SW480 (cell line): ENCODE results near the gene RBP4.

Experiments
- DNase-seq: peaks from one replicate; pipeline ENCODE4 v3.0.0-alpha.2; 2016; ENCODE audit warnings: low spot score

The RBP4 gene

GRCh38 chr10:93595378-93596161 is 5.5 kb downstream of the RBP4 start:
- DNase-seq, result no peak

- no peak for DNase-seq
Observed at GRCh38 chr10:93594518-93594917, 6.5 kb downstream of the RBP4 start.

DNA sequence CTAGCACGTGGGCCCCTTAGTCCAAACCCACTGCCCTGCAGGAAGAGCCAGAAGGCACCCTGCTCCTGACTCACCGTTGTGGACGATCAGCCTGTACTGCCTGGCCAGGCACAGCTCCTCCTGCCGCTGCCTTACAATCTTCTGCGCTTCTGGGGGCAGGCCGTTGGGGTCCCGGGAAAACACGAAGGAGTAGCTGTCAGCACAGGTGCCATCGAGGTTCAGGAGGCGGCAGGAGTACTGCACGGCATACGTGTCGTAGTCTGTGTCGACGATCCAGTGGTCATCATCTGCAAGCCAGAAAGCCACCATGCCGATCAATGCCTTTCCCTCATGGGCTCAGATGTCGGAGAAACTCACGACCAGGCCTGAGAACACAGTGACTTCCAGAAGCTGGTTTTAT is 7.3 kb downstream of the RBP4 start:
- no peak for DNase-seq

GRCh38 chr10:93593254-93593653 is 7.8 kb downstream of the RBP4 start:
- DNase-seq, result no peak

DNA sequence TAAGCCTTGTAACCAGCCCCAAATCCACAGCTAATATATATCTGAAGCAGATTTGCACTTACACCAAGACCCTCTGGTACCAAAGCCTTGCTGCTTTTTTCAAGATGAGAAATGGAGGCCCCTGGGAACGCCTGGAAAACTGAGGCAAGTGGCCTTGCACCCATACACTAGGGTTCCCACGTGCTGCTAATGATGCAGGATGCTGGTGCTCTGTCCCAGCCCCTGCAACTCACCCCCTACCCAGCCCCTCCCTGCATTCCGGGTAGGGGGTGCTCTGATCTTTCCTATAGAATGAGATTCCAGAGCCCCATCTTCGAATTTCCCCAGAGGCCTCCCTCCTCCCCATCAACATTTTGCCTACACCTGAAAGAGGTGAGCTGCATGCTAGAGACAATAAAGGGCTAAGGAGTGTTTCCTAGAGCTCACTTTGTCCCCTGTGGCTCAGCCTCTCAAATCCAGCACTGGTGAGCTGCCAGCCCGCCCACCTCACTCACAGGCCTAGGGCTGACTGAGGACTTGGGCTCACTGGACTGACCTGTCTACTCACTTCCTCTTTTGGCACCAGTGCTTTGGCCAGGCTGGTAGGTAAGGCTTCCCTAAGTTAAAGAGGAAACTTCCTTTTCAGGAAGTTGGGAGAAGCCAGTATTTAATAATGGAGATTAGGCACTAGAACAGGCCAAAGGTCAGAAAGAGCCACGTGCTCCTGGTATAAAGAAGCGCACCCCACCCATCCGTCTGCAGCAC is 9.8 kb downstream of the RBP4 start:
- no peak for DNase-seq

DNA sequence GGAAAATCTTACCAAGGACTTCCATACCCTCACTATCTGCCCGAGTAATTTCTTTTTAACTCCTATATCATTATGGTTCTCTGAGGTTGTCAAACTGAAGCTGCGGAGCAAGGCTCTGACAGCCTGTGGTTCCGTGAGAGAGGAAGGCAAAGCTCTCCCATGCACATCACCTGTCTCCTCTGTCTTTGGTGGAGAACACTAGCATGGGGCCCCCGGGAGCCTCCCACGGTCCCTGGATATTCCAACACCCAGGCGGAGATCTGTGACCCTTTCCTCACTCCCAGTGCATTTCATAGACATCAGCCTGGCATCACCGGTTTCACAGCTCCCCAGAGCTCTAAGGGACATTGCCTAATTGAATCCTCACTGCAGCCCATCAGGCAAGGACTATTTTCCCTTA is 10.4 kb downstream of the RBP4 start:
- DNase-seq, result no peak

DNA sequence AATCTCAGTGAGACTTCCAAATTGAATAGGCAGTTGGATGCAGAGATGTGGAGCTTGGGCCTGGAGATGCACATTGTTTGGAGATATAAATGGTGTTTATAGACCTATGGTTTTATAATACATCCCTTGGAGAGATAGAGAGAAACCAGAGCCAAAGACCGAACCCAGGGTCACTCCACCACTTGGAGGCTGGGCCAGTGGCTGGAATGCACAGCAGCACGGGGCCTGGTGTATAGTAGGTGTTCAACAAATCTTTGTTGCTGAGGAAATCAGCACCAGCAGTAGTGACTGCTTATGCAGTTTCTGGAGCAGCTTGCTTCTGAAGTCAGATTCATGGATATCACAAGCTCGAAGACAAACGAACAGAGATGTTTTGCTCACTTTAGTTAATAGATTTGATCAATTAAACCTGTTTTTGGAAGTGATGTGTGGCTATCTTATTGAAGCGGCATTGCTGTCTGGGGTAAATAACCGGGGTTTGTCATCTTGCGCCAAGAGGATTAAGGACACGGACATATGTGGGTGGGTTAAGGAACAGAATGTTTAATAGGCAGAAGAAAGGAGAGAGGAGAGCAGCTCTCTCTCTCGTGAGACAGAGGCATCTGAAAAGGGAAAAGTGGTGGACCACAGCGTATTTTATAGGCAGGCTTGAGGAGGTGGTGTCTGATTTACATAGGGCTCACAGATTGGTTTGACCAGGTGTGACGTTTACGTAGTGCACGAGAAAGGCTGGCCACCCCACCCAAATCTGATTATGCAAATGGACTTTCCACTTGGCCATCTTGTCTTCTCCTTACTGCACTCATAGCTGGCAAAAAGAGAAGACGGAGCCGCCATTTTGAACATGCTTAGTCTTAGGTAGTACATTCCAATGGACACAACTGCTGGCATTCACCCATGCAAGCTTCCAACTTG is 11.1 kb downstream of the RBP4 start:
- no peak for DNase-seq

- no peak for DNase-seq
Observed at GRCh38 chr10:93584445-93584844, 16.6 kb downstream of the RBP4 start.

DNA sequence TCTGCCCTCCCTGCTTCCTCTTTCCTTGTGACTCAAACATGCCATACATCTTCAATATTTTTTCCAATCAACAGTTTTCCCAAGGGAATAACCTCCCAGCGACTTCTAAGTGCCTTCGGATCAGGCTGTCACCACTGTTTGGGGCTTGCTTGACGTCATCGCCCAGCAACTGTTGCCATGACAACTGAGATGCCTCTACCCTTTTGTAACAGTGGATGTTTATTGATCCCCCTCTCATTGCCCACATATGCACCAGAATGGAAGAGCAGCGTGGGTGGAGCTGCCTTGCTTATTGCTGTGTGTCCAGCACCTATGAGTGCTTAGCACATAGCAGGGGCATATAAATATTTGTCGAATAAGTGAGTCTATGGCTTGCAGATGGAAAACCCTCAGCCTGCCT is 20.2 kb downstream of the RBP4 start:
- no peak for DNase-seq

DNA sequence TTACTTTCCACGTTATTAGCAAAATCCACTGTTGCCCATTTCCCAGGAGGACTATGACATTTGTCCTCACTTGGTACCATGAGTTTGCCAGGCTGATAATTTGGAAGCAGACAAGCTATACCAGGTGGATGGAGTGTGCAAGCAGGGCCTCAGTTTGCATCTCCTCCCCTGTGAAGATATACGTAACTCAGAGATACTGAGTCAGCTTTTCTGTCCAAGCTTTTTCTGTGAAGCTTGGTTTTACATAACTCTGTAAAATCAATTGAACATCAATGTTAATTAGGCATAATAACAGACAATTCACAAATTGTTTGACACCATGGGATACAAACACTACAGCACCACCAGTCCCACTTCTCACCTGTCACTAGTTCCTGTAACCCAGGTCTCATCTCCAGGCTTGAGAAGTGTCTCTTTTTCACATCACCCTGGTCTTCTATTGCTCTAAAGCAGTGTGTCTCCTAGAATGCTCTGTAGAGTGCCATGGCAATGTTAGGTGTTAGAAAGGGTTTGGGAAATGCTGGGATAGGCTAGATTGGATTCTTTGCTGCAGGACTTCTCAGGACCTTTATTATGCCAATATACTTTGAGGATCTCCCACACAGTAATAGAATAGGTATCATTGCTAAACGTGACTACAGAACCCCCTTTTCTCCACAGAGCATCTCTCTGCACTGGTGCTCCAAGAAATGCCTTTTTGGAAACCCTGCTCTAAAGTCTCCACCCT is 20.9 kb downstream of the RBP4 start:
- DNase-seq, result no peak

DNA sequence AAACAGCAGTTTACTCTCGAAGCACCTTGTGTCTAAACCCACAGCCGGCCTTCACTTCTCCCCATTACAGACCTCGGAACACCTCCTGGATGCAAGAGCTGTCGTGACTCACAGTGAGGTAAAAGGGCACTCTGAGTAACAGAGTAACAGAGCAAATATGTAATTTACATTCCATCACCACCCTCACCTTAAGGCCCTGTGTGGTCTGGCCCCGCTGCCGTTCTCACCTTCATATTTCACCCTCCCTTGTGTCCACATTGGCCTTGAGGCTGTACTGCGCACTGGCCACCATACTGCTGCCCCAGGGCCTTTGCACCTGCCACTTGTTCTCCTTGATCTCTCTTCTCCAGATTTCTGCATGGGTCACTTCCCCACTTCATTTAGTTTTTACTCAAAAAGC is 21.9 kb downstream of the RBP4 start:
- peak; percentile 62 for DNase-seq

DNA sequence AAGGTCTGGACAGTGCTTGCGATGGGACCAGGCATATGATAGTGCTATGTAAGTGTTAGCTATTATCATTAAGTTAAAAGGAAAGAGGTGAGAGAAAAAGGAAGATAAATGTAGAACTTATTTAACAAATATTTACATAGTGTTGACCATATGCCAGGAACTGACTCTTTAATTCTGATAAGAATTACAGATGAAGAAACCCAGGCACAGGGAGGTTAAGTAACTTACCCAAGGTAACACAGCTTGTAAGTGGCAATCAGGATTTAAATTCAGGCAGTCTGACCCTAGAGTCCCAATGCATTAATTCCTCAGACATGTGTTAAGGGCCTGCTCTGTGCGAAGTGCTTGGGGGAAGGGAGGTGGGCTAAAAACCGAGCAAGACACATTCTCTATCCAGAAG is 23.5 kb downstream of the RBP4 start:
- DNase-seq, result no peak

GRCh38 chr10:93576888-93577287 is 24.1 kb downstream of the RBP4 start:
- DNase-seq, result no peak

- DNase-seq, result no peak
Observed at GRCh38 chr10:93573924-93574323, 27.1 kb downstream of the RBP4 start.

GRCh38 chr10:93573051-93573909 is 27.8 kb downstream of the RBP4 start:
- DNase-seq, result no peak

DNA sequence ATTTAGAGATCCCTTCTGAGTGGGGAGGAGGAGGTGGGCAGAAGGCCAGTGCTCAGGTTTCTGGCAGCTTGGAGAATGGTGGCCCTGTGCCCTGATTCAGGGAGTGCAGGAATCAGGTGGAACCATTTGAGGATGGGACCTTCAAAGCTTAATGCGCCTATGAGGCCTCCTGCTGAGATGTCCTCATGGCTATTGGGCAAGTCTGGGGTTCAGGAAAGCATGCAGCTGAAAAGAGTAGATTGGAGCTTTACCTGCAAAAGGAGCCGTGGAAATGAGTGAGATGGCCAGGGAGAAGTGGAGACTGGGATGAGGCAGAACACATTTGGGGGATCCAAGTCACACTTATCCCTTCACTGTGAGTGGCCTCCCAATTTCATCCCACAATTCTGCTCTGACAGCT is 28.4 kb downstream of the RBP4 start:
- DNase-seq, result no peak

DNA sequence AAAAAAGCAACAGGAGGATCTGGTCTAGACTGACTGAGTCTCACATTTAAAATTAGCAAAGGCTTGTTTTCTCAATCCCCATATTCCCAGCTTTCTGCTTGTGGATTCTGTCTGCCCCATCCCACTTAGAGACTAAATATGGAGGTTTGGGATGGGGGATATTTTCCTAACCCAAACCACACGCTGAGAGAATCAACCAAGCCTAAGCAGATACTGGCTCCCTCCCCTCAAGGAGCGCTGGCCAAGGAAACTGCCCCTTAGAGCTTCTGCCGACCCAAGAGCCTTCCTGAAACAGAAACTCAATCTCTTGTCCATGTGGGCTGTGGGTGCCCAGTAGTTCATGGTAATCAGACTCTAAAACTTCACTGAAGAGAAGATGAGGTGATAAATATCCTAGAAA is 30.7 kb downstream of the RBP4 start:
- no peak for DNase-seq

- no peak for DNase-seq
Observed at GRCh38 chr10:93568105-93568390, 33.0 kb downstream of the RBP4 start.

DNA sequence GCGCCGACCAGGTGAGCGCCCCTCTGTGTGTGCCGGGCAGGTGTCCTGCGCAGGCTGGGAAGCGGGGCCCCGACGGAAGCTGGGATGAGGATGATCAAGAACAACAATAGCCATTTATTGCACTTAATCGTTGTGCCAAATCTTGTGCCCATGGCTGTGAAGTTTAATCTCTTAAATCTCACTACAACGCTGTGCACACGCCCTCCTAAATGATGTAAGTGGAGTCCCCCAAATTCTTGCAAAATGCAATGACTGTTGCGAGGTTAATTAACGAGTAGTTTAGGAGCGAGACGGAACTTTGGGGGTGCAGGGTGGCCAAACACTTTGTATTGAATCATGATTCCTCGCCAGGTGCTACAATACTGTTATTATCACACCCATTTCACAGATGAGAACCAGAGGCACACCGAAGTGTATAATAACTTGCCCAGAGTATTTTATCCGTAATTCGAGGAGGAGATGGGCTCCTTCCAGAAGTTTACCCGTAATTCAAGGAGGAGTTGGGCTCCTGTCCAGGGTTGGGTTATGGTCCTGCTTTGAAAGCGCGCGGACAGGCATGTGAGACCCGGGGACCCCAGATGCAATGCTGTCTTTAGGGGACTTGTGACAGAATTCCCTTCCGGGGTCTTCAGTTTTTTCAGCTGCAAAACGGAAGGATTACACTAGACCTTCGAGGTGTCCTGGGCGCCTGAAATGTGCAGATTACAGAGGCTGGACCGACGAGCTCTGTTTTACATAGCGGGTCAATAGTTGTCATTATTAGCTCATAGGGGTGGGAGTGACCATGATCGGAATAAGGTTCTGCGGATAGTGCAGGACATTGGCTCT is 33.5 kb downstream of the RBP4 start:
- DNase-seq, result no peak
